ENCODE results near the gene RAB28. TPM values are rescaled to one million over a fixed set of nuclear protein-coding genes. Genes with fewer than 3 reads are reported as not detected.
A peak's percentile ranks its signal among the peaks of the same experiment; 100 is the strongest.

Gene RAB28
- total RNA-seq, 4 donors from 2014 or later = 15.9 to 22.8 (median 18.3) TPM

- H3K9me3 ChIP-seq = no peaks in the 10 kb centered on the region
- no peaks in the 10 kb centered on the region for H3K36me3 ChIP-seq
- intact Hi-C loops (cut with DNase I) = no loop called here
- no peak for DNase-seq (ENCODE audit: extremely low spot score)
- WGBS = 80% methylated on average over 1 of the region's 1 CpG
- no peaks in the 10 kb centered on the region for H3K4me1 ChIP-seq
- no peak overlapping the region for H3K4me3 ChIP-seq
- H3K27me3 ChIP-seq = no peaks in the 10 kb centered on the region
- TF ChIP-seq POLR2A (IDR thresholded peaks at IDR 0.05; ENCODE audit: low read depth) = no peak
- TF ChIP-seq CTCF (IDR thresholded peaks at IDR 0.05) = no peak
- TF ChIP-seq POLR2AphosphoS5 (IDR thresholded peaks at IDR 0.05) = no peak
- no peak for TF ChIP-seq EP300 (IDR thresholded peaks at IDR 0.05)
- H3K27ac ChIP-seq (replicated peaks in 1 of 4) = no peak overlapping the region
Measured at GRCh38 chr4:13495753-13496152, 11.6 kb upstream of the RAB28 start.

GRCh38 chr4:13493793-13494192 is 9.7 kb upstream of the RAB28 start:
- Histone ChIP-seq H3K36me3 (no peaks in the 10 kb centered on the region), H3K4me3 (no peak overlapping the region), H3K27me3 (no peaks in the 10 kb centered on the region), H3K4me1 (no peaks in the 10 kb centered on the region), H3K27ac (replicated peaks in 1 of 4) (no peak overlapping the region), H3K9me3 (no peaks in the 10 kb centered on the region)
- intact Hi-C loops (cut with DNase I) = no loop called here
- no peak for DNase-seq (ENCODE audit: extremely low spot score)
- TF ChIP-seq CTCF (IDR thresholded peaks at IDR 0.05) = no peak
- no peak for TF ChIP-seq EP300 (IDR thresholded peaks at IDR 0.05)
- no peak for TF ChIP-seq POLR2AphosphoS5 (IDR thresholded peaks at IDR 0.05)
- TF ChIP-seq POLR2A (IDR thresholded peaks at IDR 0.05; ENCODE audit: low read depth) = no peak

- TF ChIP-seq EP300 (IDR thresholded peaks at IDR 0.05) (no peak), CTCF (IDR thresholded peaks at IDR 0.05) (no peak), POLR2A (IDR thresholded peaks at IDR 0.05; ENCODE audit: low read depth) (no peak), POLR2AphosphoS5 (IDR thresholded peaks at IDR 0.05) (no peak)
- 86% methylated on average over 3 of the region's 3 CpGs for WGBS
- no peaks in the 10 kb centered on the region for H3K36me3 ChIP-seq
- intact Hi-C loops (cut with DNase I) = no loop called here
- H3K27me3 ChIP-seq = no peaks in the 10 kb centered on the region
- H3K4me1 ChIP-seq = no peaks in the 10 kb centered on the region
- H3K9me3 ChIP-seq = peaks cover 0 to 2% (median 0%) of the 10 kb centered on the region in 4 donors
- H3K27ac ChIP-seq (replicated peaks in 1 of 4) = no peak overlapping the region
- no peak for DNase-seq (ENCODE audit: extremely low spot score)
- no peak overlapping the region for H3K4me3 ChIP-seq
Measured at GRCh38 chr4:13492747-13493146, 8.6 kb upstream of the RAB28 start.

- intact Hi-C loops (cut with DNase I) = no loop called here
- Histone ChIP-seq H3K4me1 (peaks cover 14 to 42% (median 30%) of the 10 kb centered on the region in 4 donors), H3K9me3 (peaks cover 0 to 5% (median 0%) of the 10 kb centered on the region in 4 donors), H3K27ac (replicated peaks in 1 of 4) (peak overlapping the region; percentile 92 to 98 (median 94)), H3K36me3 (no peaks in the 10 kb centered on the region), H3K27me3 (no peaks in the 10 kb centered on the region), H3K4me3 (peak overlapping the region; percentile 71 to 84 (median 75))
- 1% methylated on average over 21 of the region's 23 CpGs for WGBS
- TF ChIP-seq EP300 (IDR thresholded peaks at IDR 0.05) (no peak), CTCF (IDR thresholded peaks at IDR 0.05) (no peak), POLR2AphosphoS5 (IDR thresholded peaks at IDR 0.05) (no peak), POLR2A (IDR thresholded peaks at IDR 0.05; ENCODE audit: low read depth) (no peak)
- DNase-seq (ENCODE audit: extremely low spot score) = no peak
Measured at GRCh38 chr4:13484749-13485221, 645 bp upstream of the RAB28 start.

GRCh38 chr4:13483768-13484121 is 395 bp downstream of the RAB28 start:
- Histone ChIP-seq H3K27me3 (no peaks in the 10 kb centered on the region), H3K4me1 (peaks cover 14 to 42% (median 30%) of the 10 kb centered on the region in 4 donors), H3K36me3 (peaks cover 0 to under 1% (median 0%) of the 10 kb centered on the region in 4 donors), H3K27ac (replicated peaks in 1 of 4) (peak overlapping the region; percentile 92 to 98 (median 94)), H3K4me3 (peak overlapping the region; percentile 71 to 84 (median 75)), H3K9me3 (peaks cover 0 to 5% (median 0%) of the 10 kb centered on the region in 4 donors)
- TF ChIP-seq EP300 (IDR thresholded peaks at IDR 0.05) (no peak), CTCF (IDR thresholded peaks at IDR 0.05) (no peak), POLR2A (IDR thresholded peaks at IDR 0.05; ENCODE audit: low read depth) (no peak), POLR2AphosphoS5 (IDR thresholded peaks at IDR 0.05) (no peak)
- WGBS = under 1% methylated on average over 13 of the region's 30 CpGs
- intact Hi-C loops (cut with DNase I) = no loop called here
- DNase-seq (ENCODE audit: extremely low spot score) = peak; percentile 93
